GM19467 (cell line): ENCODE data around the gene PPME1.

ENCODE experiments used
- ATAC-seq: cut with Tn5 transposase; IDR thresholded peaks from one replicate; pipeline ENCODE4 v1.9.1; 2021; ENCODE audit warnings: mild to moderate bottlenecking, moderate library complexity; ENCODE audit not compliant: unreplicated experiment

Gene PPME1

GRCh38 chr11:74278103-74278502 lies 107.0 kb downstream of the PPME1 start:
- no peak for ATAC-seq

DNA sequence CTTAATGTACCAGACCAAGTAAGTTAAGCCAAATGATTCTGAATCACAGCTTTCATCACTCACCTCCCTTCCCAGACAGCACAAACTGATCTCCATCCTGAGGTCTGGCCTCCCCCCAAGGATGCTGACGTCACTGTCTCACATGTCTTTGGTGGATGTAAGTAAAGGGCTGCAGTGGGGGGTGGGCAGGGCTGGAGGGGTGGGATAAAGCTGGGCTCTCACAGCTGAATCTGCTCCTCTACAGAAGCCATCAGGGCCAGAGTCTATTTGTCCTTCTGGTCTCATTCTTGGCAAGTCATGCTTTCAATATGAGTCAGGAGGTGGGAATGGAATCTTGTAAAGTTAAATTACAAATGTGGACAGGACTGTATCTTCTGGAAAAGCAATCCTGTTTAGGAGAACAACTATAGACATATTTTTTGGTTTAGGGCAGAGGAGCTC lies 107.7 kb downstream of the PPME1 start:
- no peak for ATAC-seq

DNA sequence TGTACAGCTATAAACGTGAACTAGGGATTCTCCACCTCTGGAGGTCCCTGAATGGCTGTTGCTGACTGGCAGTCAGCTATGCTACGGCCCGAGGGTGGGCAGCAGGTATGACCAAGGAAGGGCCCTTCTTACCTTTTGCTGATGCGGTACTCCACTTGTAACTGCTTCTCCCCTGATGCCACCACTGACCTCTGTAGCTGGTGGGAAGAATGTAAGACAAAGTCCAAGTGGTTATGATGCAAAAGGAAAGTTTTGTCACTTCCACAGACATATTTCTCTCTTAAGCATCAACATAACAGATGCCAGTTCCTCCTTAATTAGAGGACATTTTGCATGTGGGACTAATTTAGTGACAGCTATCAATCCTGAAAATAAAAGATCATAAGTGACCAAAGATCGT lies 108.2 kb downstream of the PPME1 start:
- no peak for ATAC-seq

DNA sequence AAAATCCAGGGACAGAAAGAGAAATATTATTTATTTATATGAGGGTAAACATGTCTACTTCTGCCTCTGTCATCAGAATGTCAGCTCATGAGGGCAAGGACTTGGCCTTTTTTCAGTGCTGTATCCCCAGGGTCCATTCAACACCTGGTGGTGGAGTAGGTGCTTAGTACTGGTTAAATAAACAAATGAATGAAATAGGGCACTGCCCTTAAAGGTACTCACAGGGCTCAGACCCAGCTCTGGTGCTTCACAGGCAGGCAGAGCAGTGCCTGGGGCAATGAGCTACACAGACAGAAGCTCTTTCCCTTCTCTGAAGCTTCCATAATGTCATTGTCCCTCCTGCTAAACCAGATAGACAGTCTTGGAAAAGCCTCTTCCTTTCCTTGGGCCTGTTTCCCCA lies 109.4 kb downstream of the PPME1 start:
- no peak for ATAC-seq

GRCh38 chr11:74282421-74282820 lies 111.3 kb downstream of the PPME1 start:
- no peak for ATAC-seq

DNA sequence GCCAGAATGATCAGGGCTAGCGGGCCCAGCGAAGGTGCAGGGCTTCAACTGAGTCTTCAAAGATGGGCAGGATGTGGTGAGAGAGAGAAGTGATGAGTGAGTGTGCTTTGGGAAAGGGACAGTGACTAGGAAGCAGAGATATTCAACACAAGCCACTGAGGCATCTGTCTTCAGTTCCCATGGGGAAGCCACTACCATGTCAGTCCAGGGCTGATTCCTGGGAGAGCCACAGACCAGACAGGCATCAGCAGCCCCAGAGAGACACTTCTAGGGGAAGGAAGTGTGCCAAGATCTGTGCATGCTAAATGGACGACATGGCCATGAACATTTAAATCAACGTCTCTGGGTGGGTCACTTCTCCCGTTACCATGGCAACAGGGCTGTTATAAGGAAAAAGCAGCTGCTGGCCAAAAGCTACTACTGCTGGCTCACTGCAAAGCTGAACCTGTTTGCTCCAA lies 111.9 kb downstream of the PPME1 start:
- no peak for ATAC-seq

DNA sequence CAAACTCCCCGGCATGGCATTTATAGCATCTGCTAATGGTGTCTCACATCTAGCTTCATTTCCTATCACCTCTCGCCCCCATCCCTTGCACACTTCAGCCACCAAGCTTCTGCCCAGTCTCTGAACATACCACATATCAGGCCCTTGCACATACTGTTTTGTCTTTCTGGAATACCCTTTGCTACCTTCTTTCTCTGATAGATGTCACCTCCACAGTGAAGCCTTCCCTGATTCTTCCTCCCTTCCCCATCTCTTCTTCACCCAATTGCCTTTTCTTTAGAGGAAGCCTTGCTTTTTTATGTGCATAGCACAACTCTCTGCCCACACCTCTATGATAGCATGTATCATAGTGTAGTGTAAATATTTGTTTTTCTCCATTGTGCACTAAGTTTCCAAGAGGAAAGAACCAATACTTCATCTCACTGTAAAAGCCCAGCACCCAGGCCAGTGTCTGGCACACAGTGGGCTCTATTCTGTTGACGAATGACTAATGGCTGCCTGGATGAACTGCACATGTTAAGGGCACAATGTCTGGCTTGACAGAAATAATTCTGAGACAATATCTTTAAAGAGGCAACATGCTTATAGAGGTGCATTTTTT lies 112.6 kb downstream of the PPME1 start:
- no peak for ATAC-seq

DNA sequence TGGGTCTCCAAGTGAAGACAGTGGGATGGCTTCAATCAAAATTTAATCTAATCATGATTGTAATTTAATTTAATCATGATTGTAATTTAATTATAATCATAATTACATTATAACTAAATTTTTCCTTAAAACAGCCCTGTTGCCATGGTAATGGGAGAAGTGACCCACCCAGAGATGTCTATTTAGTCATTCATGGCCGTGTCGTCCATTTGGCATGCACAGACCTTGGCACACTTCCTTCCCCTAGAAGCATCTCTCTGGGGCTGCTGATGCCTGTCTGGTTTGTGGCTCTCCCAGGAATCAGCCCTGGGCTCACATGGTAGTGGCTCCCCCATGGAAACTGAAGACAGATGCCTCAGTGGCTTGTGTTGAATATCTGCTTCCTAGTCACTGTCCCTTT lies 113.4 kb downstream of the PPME1 start:
- ATAC-seq = no peak

- ATAC-seq = no peak
Observed at GRCh38 chr11:74288161-74288560, 117.1 kb downstream of the PPME1 start.

DNA sequence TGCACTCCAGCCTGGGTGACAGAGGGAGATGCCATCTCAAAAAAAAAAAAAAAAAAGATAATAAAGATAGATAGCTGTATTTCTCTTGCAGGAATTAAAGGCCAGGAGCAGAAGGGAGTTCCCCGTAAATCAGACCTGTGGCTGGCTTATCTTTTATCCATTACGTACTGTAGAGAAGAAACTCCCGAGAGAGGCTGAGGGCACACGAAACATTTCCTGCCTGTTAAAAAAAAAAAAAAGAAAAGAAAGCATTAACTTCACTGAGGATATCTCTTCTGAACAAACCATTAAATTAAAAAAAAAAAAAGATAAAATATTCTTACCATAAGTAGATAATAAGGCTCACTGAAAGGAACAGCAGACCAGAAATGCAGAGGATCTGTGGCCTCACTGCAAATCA lies 117.8 kb downstream of the PPME1 start:
- no peak for ATAC-seq

GRCh38 chr11:74297484-74297883 lies 126.4 kb downstream of the PPME1 start:
- ATAC-seq = no peak

DNA sequence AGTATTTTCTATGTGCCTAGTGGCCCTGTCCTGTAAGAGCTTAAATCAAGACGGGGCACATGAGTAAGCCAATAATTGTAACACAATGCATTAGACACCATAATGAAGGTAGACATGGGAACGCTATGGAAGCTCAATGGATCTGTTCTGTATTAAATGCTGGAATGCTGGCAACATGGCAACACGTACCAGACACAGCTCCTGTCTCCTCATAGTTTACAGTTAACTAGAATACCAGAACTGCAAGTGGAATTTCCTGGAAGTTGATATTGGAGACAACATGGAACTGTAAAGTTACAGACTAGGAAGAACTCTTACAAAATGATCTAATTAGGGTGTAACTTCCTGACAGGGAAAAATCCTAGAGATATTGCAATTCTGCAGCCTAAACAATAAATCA lies 127.9 kb downstream of the PPME1 start:
- ATAC-seq = no peak
